Lower lobe of right lung (tissue), 2 donors: ENCODE data around the gene KRT73. TPM values are rescaled to one million over a fixed set of nuclear protein-coding genes. Genes with fewer than 3 reads are reported as not detected.

ENCODE experiments used
- ATAC-seq, 2 donors: fragments of 200-7000 bp; cut with Tn5 transposase; one replicate each; pipeline ENCODE4 v1.9.1; 2020 to 2022; ENCODE audit warnings: mild to moderate bottlenecking in 2 of 2, moderate library complexity in 2 of 2
- DNase-seq: peaks from one replicate; pipeline ENCODE4 v3.0.0-alpha.2; 2020
- H3K27ac ChIP-seq: fragments of 200-600 bp; one replicate; pipeline ENCODE4 v1.8.0; 2022
- H3K27me3 ChIP-seq: fragments of 200-600 bp; one replicate; pipeline ENCODE4 v1.8.0; 2022; ENCODE audit warnings: low read depth
- H3K36me3 ChIP-seq: fragments of 200-600 bp; one replicate; pipeline ENCODE4 v1.8.0; 2022; ENCODE audit warnings: mild to moderate bottlenecking
- H3K4me1 ChIP-seq: fragments of 200-600 bp; one replicate; pipeline ENCODE4 v1.8.0; 2022
- H3K4me3 ChIP-seq: fragments of 200-600 bp; one replicate; pipeline ENCODE4 v1.8.0; 2022; ENCODE audit warnings: mild to moderate bottlenecking
- H3K9me3 ChIP-seq: fragments of 200-600 bp; one replicate; pipeline ENCODE4 v1.8.0; 2022
- intact Hi-C: fragments of 100-400 bp; cut with DNase I; formaldehyde crosslinking; loops from one replicate; pipeline ENCODE4 v1.11.0; 2022
- total RNA-seq: library from RNA; stranded (reverse); fragmentation: NEBNext Ultra II Directional; extraction: Animal tissue kit (Norgen Biotek cat#: 25700); gene quantifications from one replicate; pipeline ENCODE4 v1.2.1, GENCODE V29; 2021
- TF ChIP-seq, protein P1 (sequence below): fragments of 200-600 bp; IDR thresholded peaks from one replicate; pipeline ENCODE4 v1.8.0; 2022; ENCODE audit warnings: antibody characterized with exemption, mild to moderate bottlenecking
- donor health status: DM: no; HTN: yes; CAD: no; lungs with severe emphysema.

KRT73 gene
- total RNA-seq, 1 donor from 2014 or later: not detected

GRCh38 chr12:52615208-52615868 is 3.0 kb downstream of the KRT73 start:
- Histone ChIP-seq H3K27ac (no peak overlapping the region), H3K36me3 (no peaks in the 10 kb centered on the region), H3K4me1 (no peaks in the 10 kb centered on the region), H3K27me3 (peaks cover 22% of the 10 kb centered on the region), H3K9me3 (no peaks in the 10 kb centered on the region), H3K4me3 (no peak overlapping the region)
- intact Hi-C loops: no loop called here
- DNase-seq (no peak), ATAC-seq (no peak)
- TF ChIP-seq, protein P1, sequence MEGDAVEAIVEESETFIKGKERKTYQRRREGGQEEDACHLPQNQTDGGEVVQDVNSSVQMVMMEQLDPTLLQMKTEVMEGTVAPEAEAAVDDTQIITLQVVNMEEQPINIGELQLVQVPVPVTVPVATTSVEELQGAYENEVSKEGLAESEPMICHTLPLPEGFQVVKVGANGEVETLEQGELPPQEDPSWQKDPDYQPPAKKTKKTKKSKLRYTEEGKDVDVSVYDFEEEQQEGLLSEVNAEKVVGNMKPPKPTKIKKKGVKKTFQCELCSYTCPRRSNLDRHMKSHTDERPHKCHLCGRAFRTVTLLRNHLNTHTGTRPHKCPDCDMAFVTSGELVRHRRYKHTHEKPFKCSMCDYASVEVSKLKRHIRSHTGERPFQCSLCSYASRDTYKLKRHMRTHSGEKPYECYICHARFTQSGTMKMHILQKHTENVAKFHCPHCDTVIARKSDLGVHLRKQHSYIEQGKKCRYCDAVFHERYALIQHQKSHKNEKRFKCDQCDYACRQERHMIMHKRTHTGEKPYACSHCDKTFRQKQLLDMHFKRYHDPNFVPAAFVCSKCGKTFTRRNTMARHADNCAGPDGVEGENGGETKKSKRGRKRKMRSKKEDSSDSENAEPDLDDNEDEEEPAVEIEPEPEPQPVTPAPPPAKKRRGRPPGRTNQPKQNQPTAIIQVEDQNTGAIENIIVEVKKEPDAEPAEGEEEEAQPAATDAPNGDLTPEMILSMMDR: no peak

DNA sequence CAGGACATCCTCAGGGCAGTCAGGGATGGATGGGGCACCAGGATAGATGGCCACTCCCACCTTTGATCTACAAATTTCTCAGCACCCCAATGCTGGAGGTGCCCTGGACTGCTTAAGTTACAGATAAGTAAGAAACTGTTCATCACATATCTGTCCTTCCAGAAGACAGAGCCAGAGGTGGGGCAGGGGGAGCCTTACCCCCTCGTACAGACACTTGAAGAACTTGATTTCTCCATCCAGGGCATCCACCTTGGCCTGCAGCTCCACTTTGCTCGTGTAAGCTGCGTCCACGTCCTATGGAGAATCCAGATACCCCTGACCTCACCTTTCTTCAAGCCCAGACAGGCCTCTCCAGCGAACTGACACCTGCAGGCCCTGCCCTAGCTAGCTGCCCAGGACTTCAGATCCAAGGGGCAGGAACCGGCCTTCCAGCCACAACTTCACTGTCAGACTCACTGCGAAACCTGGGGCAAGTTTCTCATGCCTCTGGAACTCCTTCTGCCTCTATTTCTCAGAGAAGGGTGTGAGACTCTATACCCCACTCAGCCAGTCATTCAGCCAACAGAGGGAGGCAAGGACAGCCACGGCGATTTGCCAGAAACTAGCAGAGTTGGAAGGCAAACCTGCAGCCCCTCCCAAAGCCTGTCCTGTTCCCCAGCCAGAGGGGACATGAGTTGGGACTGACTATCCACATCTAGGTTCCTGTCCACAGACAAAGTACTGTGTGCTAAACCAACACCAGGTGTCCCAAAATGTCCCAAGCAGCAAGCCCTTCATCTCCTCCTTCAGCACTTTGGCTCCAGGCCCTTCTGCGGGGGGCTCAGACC is 3.8 kb downstream of the KRT73 start:
- H3K4me1 ChIP-seq: no peaks in the 10 kb centered on the region
- peaks cover 30% of the 10 kb centered on the region for H3K27me3 ChIP-seq
- DNase-seq: no peak
- no peak overlapping the region for H3K4me3 ChIP-seq
- no peak overlapping the region for H3K27ac ChIP-seq
- intact Hi-C loops: no loop called here
- TF ChIP-seq, protein P1: no peak
- no peaks in the 10 kb centered on the region for H3K9me3 ChIP-seq
- ATAC-seq: no peak
- H3K36me3 ChIP-seq: no peaks in the 10 kb centered on the region

DNA sequence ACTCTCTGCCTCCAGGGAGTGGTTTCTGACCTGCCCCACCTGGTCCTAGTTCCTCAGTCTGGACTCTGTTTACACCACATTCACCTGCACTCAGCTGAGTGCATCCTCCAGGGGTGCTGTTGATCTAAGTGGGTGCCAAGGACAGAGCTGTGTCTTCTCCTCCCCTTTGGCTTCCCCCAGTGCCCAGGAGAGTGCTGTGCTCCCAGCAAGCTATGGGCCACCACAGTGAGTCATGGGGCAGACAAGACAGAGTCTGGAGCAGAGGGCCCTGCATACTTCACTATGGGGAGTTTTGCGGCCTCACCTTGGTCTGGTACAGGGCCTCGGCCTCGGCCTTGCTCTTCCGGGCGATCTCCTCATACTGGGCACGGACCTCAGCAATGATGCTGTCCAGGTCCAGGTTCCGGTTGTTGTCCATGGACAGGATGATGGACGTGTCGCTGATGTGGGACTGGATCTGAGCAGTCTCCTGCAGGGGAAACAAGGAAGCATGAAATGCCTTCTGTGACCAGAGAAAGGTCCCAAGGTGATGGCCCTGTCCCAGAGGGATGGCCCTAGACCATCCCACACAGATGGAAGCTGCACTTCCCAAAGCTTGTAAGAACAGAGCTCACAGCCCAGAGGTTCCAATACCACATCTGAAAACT is 4.9 kb downstream of the KRT73 start:
- intact Hi-C loops: no loop called here
- H3K9me3 ChIP-seq: no peaks in the 10 kb centered on the region
- no peak overlapping the region for H3K4me3 ChIP-seq
- H3K27me3 ChIP-seq: peaks cover 37% of the 10 kb centered on the region
- TF ChIP-seq, protein P1: no peak
- H3K4me1 ChIP-seq: no peaks in the 10 kb centered on the region
- ATAC-seq (no peak), DNase-seq (no peak)
- H3K27ac ChIP-seq: no peak overlapping the region
- no peaks in the 10 kb centered on the region for H3K36me3 ChIP-seq

DNA sequence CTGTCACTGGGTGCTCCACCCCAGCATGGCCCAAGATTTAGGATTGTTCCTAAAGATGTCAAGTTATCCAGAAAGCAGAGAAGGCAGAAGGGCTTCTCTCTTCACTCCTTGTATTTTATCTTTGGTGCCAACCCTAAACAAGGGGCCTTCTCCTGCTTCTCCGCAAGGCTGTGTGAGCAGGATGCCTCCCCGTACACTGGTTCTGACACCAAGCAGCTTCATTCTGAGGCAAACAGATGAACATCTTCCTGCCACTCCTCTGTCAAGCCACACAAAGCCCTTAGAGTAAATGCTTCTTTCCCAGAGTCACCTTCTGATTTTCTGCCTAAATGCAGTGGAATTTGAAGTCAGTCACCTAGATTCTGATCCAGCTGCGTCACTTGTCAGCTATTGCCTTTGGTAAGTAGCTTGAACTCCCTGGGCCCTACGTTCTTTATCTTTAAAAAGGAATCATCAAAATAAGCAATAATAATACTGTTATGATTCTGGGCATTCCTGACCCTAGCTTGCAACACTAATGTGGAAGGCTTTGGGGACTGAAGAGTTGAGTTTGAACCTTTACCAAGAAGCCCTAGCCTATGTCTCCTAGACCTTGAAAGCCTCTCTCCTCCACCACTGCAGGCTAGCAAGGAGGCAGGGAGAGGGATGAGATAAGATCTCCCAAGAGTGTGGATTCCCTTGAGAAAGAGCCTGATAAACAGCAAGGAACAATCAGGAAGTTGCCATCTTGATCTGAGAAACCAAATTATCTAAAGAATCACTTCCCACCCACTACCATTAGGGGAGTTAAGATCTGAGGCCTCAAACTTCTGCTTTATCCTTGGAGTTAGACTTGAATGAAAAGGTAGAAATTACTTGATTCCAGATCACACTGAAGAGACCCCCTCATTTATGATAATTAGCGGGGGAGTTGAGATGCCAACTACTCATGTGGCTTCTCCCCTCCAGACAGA is 5.7 kb downstream of the KRT73 start:
- H3K36me3 ChIP-seq: no peaks in the 10 kb centered on the region
- intact Hi-C loops: no loop called here
- no peak overlapping the region for H3K27ac ChIP-seq
- no peak overlapping the region for H3K4me3 ChIP-seq
- no peak for DNase-seq
- TF ChIP-seq, protein P1: no peak
- ATAC-seq: no peak
- no peaks in the 10 kb centered on the region for H3K4me1 ChIP-seq
- peaks cover 37% of the 10 kb centered on the region for H3K27me3 ChIP-seq
- no peaks in the 10 kb centered on the region for H3K9me3 ChIP-seq

- no peak for ATAC-seq
- no peaks in the 10 kb centered on the region for H3K36me3 ChIP-seq
- no peak for DNase-seq
- TF ChIP-seq, protein P1: no peak
- intact Hi-C loops: no loop called here
- no peaks in the 10 kb centered on the region for H3K9me3 ChIP-seq
- H3K27me3 ChIP-seq: peaks cover 37% of the 10 kb centered on the region
- no peak overlapping the region for H3K4me3 ChIP-seq
- H3K27ac ChIP-seq: no peak overlapping the region
- no peaks in the 10 kb centered on the region for H3K4me1 ChIP-seq
Measured at GRCh38 chr12:52611080-52611468, 7.3 kb downstream of the KRT73 start.
